Stimulated activated naive CD8-positive, alpha-beta T cell treated with anti-CD3 and anti-CD28 coated beads, Interleukin-15, Interleukin-2, amounts not matched to agents 100 ng/mL and 50 ng/mL, for 24 hours (primary cell): ENCODE results near the gene MSN.
"Not testable (repeated sequence)": the region's sequence is repeated elsewhere in the genome, so short reads cannot be mapped to it uniquely, and the experiment has no call there.

Experiments used
- H3K27ac Mint-ChIP-seq: one replicate; pipeline ENCODE4 v1.8.0; 2021; ENCODE audit warnings: mild to moderate bottlenecking, mixed read lengths
- H3K27me3 Mint-ChIP-seq: one replicate; pipeline ENCODE4 v1.8.0; 2021; ENCODE audit warnings: mixed read lengths
- H3K36me3 Mint-ChIP-seq: one replicate; pipeline ENCODE4 v1.8.0; 2021; ENCODE audit warnings: low read depth, mixed read lengths
- H3K4me1 Mint-ChIP-seq: one replicate; pipeline ENCODE4 v1.8.0; 2021; ENCODE audit warnings: low read depth, mixed read lengths
- H3K4me3 Mint-ChIP-seq: one replicate; pipeline ENCODE4 v1.8.0; 2021; ENCODE audit warnings: mild to moderate bottlenecking, mixed read lengths
- H3K9me3 Mint-ChIP-seq: one replicate; pipeline ENCODE4 v1.8.0; 2021; ENCODE audit warnings: mixed read lengths

Gene MSN

DNA sequence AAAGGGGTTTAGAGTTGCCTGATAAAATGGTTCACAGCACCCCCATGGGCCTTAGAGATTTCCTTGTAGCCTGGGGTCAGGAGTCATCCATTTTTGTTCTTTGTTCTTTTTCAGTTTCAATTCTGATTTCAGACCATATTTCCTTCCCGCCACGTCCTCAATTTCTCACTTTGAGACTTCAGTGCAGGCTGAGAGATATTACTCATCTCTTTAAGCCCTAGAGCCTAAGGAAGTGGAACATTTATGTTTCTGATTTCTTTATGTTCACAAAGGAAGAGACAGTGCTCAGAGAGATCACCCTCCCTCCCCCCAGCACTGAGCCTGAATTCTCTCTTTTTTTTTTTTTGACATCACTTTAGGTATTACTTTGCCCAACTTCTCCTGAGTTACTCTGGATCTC is 56.3 kb downstream of the MSN start:
- Mint-ChIP-seq H3K36me3 (peaks cover 65% of the 10 kb centered on the region), H3K4me1 (peaks cover 90% of the 10 kb centered on the region), H3K27me3 (no peaks in the 10 kb centered on the region), H3K4me3 (peak overlapping the region; percentile 43), H3K9me3 (no peaks in the 10 kb centered on the region), H3K27ac (peak overlapping the region; percentile 93)

DNA sequence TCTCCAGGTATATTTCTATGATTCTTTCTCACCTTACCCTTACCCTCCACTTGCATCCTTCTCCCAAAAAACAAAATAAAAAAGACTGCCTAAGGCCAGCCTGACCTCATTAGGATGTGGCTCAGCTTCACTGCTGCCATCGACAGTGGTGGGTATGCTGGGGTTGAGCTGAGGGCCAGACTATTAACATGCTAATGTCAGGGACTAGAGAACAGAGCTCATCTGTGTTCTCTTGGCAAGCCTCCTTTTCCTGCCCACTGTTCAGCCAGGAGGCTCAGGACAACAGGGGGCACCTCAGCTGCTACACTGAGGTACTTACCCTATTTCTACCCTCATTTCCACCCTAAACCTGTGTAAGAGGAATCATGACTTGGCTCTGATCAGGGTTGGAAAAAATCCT is 59.3 kb downstream of the MSN start:
- no peak overlapping the region for H3K4me3 Mint-ChIP-seq
- H3K27ac Mint-ChIP-seq = peak overlapping the region; percentile 76
- H3K4me1 Mint-ChIP-seq = peaks cover 85% of the 10 kb centered on the region

DNA sequence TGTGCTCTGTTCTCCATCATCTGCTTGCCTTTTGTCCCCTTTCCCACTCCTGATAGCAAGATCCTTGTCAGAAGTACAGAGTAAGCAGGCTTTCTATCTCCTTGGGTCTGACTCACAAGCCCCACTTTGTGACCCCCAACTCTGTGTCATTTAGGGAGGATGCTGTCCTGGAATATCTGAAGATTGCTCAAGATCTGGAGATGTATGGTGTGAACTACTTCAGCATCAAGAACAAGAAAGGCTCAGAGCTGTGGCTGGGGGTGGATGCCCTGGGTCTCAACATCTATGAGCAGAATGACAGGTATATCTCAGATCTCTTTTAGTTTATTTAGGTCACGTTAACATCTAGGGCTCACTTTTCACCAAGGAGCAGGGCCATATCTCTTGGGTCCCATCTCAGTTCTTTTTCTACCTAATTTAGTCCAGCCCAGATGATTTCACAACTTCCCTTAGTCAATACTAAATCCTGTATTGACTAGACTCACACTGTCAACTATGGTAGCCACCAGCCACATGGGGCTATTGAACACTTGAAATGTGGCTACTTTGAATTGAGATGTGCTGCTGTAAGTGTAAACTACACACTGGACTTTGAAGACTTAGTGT is 64.3 kb downstream of the MSN start:
- no peaks in the 10 kb centered on the region for H3K9me3 Mint-ChIP-seq
- H3K27me3 Mint-ChIP-seq = no peaks in the 10 kb centered on the region
- H3K4me3 Mint-ChIP-seq = no peak overlapping the region
- peak overlapping the region; percentile 81 for H3K27ac Mint-ChIP-seq
- peaks cover 85% of the 10 kb centered on the region for H3K36me3 Mint-ChIP-seq
- peaks cover 51% of the 10 kb centered on the region for H3K4me1 Mint-ChIP-seq

More for the DNA sequence above, 59.3 kb downstream of the MSN start:
- Mint-ChIP-seq H3K27me3 (no peaks in the 10 kb centered on the region), H3K36me3 (peaks cover 72% of the 10 kb centered on the region), H3K9me3 (no peaks in the 10 kb centered on the region)

DNA sequence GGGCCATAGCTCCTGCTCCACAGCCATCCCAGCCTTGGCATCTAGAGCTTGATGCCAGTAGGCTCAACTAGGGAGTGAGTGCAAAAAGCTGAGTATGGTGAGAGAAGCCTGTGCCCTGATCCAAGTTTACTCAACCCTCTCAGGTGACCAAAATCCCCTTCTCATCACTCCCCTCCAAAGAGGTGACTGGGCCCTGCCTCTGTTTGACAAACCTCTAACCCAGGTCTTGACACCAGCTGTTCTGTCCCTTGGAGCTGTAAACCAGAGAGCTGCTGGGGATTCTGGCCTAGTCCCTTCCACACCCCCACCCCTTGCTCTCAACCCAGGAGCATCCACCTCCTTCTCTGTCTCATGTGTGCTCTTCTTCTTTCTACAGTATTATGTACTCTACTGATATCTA is 73.5 kb downstream of the MSN start:
- Mint-ChIP-seq H3K4me3 (no peak overlapping the region), H3K27me3 (no peaks in the 10 kb centered on the region)

DNA sequence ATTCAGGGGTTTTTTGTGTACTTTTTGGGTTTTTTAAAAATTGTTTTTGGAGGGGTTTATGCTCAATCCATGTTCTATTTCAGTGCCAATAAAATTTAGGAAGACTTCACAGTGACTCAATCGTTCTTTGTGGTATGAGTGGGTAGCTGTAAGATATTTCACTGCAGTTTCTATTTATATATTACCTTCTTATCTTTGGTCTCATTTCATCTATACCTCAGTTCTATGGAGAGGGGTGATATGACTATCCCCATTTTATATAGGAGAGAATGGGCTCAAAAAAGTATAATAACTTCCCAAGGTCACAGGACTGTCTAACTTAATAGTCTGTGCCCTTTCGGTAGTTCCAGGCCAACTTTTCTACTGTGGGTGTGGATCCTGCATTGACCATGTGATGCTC is 74.4 kb downstream of the MSN start:
- H3K36me3 Mint-ChIP-seq = peaks cover 77% of the 10 kb centered on the region
- peaks cover 68% of the 10 kb centered on the region for H3K4me1 Mint-ChIP-seq

More for the DNA sequence above, 73.5 kb downstream of the MSN start:
- Mint-ChIP-seq H3K9me3 (no peaks in the 10 kb centered on the region), H3K36me3 (peaks cover 86% of the 10 kb centered on the region), H3K4me1 (peaks cover 62% of the 10 kb centered on the region), H3K27ac (peak overlapping the region; percentile 55)

DNA sequence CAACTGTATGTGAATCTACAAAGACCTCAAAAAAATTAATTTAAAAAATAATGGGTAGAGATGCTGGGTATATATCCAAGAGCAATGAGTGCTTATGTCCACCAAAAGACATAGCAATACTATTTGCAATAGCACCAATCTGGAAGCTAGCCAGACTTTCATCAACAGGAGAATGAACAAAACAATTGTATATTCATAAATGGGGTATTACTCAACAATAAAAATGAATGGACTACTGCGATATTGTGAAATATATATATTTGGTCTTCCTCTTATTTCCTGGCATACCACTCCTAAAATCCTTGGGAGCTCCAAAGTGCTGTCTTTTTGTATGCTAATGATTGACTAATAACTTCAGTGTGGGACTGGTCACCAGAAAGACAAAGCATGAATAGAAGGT is 77.5 kb downstream of the MSN start:
- Mint-ChIP-seq H3K27ac (no peak overlapping the region), H3K27me3 (no peaks in the 10 kb centered on the region), H3K36me3 (peaks cover 46% of the 10 kb centered on the region), H3K4me1 (peaks cover 64% of the 10 kb centered on the region), H3K4me3 (no peak overlapping the region), H3K9me3 (no peaks in the 10 kb centered on the region)

More for the DNA sequence above, 74.4 kb downstream of the MSN start:
- H3K27ac Mint-ChIP-seq = peak overlapping the region; percentile 82
- no peaks in the 10 kb centered on the region for H3K9me3 Mint-ChIP-seq
- H3K27me3 Mint-ChIP-seq = no peaks in the 10 kb centered on the region
- H3K4me3 Mint-ChIP-seq = no peak overlapping the region

DNA sequence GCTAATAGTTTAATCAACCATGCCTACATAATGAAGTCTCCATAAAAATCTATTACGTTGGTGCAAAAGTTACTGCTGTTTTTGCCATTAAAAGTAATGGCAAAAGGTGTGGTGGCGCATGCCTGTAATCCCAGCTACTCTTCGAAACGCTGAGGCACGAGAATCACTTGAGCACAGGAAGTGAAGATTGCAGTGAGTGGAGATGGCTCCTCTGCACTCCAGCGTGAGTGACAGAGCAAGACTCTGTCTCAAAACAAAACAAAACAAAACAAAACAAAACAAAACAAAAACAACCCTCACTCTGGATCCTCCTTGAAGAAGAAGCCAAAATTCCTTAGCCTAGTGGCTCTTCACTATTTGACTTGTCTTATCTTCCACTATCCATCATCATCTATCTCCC is 78.0 kb downstream of the MSN start:
- Mint-ChIP-seq H3K4me1 (peaks cover 60% of the 10 kb centered on the region), H3K9me3 (no peaks in the 10 kb centered on the region), H3K36me3 (peaks cover 41% of the 10 kb centered on the region), H3K4me3 (no peak overlapping the region), H3K27ac (no peak overlapping the region), H3K27me3 (no peaks in the 10 kb centered on the region)

DNA sequence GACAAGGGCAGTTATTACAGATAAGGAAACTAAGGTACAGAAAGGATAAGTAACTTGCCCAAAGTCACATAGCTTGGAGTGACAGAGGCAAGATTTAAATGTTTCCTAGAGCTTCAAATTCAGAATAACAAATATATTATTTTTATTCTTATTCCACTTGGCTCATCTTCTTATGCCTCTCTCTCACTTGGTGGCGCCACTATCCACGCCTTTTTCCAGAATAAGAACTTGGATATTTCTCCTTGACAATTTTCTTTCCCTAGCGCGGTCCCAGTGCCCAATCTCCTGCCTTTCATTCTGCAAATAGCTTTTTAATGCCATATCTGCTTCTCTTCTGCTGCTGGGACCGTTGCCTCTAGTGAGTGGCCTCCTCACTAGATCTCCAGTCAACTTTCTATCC is 78.5 kb downstream of the MSN start:
- Mint-ChIP-seq H3K4me3 (no peak overlapping the region), H3K9me3 (no peaks in the 10 kb centered on the region), H3K27me3 (no peaks in the 10 kb centered on the region), H3K4me1 (peaks cover 60% of the 10 kb centered on the region), H3K27ac (no peak overlapping the region), H3K36me3 (peaks cover 37% of the 10 kb centered on the region)

DNA sequence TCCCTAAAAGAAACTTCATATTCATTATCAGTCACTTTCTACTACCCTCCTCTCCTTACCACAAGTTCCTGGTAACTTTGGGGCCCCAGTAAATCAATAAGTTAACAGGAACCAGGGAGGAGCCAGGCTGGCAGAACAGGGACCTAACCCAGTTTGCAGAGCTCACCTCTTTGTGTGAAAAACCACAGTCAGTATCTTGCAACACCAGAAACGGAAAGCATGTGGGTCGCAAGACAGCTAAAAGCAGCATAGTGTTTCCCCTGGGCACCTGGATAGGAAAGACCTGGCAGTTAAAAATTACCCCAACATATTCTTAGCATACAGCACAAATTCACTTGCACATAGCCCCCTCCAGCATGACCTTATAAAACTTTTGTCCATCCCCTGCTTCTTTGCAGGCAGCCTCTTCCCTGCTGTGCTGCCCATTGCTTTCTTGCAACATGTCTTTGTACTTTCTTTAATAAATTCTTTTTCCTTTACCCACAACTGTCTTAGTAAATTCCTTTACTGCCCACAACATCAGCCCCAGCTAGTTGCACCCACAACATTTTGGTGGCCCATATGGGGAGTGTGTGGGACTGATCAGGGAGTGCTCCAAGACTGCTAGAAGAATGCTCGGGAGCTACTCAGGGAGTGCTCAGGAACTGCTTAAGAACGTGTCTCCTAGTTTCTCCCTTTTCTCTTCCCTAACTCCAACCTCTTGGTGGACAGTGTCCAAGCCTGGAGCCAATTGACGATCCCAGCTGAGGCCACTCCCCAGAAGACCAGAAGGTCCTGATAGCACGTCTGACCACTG is 83.4 kb downstream of the MSN start:
- Mint-ChIP-seq H3K9me3 (no peaks in the 10 kb centered on the region), H3K27ac (peak overlapping the region; percentile 65), H3K4me1 (peaks cover 64% of the 10 kb centered on the region), H3K4me3 (no peak overlapping the region), H3K27me3 (no peaks in the 10 kb centered on the region), H3K36me3 (peaks cover 9% of the 10 kb centered on the region)

DNA sequence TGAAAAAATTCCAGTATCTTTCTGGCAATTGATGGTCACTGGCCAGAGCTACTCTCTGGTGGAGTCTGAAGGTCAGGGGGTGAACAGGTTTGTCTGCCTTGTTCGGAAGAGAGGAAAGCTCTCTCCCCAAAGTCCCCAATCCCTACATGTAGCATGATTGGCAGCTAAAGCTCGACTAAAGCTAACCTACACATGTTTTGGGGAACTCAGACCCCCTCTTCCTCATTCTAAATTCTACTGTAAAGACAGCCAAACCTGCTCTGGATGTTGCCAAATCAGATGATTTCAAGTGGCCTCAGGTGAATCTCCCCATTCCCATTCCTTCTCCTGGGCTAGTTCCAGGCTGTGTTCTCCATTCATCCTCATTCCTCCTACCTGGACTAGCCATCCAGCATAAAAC is 84.1 kb downstream of the MSN start:
- peak overlapping the region; percentile 35 for H3K4me3 Mint-ChIP-seq
- H3K9me3 Mint-ChIP-seq = no peaks in the 10 kb centered on the region
- H3K4me1 Mint-ChIP-seq = peaks cover 65% of the 10 kb centered on the region
- H3K27me3 Mint-ChIP-seq = no peaks in the 10 kb centered on the region
- H3K36me3 Mint-ChIP-seq = peaks cover 9% of the 10 kb centered on the region
- H3K27ac Mint-ChIP-seq = peak overlapping the region; percentile 65

DNA sequence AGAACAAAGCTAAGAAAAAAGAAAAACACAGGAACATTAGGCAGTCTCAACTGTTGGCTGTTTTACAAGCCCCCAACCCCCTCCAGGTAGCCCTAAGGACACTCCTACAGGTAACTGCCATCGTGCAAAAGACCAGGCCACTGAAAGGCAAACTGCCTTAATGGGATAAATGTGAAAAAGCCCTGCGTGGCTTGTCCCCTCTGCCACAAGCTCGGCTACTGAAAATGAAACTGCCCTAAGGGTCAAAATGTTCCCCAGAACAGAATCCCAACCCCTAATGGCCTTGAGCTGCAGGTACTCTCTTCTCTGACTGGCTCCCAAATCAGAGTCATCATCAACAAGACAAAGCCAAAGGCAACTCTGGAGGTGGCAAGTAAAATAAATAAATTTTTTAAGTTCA is 84.8 kb downstream of the MSN start:
- no peak overlapping the region for H3K4me3 Mint-ChIP-seq
- H3K4me1 Mint-ChIP-seq = peaks cover 65% of the 10 kb centered on the region
- H3K9me3 Mint-ChIP-seq = no peaks in the 10 kb centered on the region
- no peak overlapping the region for H3K27ac Mint-ChIP-seq
- peaks cover 9% of the 10 kb centered on the region for H3K36me3 Mint-ChIP-seq
- no peaks in the 10 kb centered on the region for H3K27me3 Mint-ChIP-seq

DNA sequence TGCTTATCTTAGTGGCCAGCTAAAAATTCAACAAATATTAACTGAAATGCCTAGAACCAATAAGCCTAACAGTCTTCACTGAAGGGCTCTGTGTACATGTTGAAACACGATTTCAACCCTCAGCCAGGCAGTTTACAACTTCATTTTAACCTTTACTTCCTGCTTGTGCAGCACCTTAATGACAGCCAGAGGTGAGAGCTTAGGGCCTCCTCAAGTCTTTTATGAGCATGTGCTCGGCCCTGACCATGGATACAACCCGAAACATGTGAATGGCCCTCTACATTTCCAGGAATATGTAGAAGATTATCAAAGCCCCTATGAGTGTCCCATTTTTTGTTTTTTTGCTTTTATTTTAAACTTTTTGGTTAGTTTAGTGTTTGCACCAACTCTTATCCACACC is 88.3 kb downstream of the MSN start:
- Mint-ChIP-seq H3K9me3 (peaks cover under 1% of the 10 kb centered on the region), H3K27ac (peak overlapping the region; percentile 45), H3K4me3 (no peak overlapping the region), H3K27me3 (no peaks in the 10 kb centered on the region), H3K4me1 (peaks cover 67% of the 10 kb centered on the region), H3K36me3 (peaks cover 9% of the 10 kb centered on the region)

DNA sequence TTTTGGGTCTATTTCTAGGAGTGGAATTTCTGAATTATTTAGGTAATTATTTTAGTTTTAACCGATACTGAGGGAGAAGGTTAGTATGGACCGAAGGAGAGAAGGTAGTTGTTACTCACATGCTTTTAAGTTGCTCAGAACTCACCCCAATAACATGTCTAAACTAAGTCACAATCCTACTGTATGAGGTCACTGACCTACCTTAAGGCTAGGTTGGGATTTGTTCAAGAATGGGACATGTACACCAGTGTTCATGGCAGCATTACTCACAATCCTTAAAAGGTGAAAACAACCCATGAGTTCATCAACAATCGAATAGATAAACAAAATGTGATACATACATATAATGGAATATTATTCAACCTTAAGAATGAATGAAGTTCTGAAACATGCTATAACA is 90.5 kb downstream of the MSN start:
- Mint-ChIP-seq H3K27ac (no peak overlapping the region), H3K4me3 (no peak overlapping the region), H3K4me1 (peaks cover 57% of the 10 kb centered on the region), H3K27me3 (no peaks in the 10 kb centered on the region), H3K9me3 (peaks cover 11% of the 10 kb centered on the region), H3K36me3 (peaks cover 17% of the 10 kb centered on the region)

DNA sequence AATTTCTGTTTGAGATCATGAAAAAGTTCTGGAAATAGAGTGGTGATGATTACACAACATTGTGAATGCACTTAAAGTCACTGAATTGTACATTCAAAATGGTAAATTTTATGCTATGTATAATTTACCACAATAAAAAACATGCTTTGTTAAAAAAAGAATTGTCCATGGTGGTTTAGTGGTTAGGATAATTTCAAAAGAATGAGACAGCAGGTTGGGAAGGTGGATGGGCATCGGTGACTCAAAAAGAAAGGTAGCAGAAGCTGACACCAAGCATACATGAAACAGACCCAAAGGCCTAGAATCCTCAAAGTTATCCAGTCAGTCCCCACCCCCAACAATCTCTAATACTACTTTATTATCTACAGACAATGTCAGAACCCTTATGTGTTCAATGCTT is 91.1 kb downstream of the MSN start:
- Mint-ChIP-seq H3K27ac (peak overlapping the region; percentile 58), H3K4me3 (no peak overlapping the region), H3K4me1 (peaks cover 60% of the 10 kb centered on the region), H3K9me3 (peaks cover 11% of the 10 kb centered on the region), H3K36me3 (peaks cover 17% of the 10 kb centered on the region), H3K27me3 (no peaks in the 10 kb centered on the region)

DNA sequence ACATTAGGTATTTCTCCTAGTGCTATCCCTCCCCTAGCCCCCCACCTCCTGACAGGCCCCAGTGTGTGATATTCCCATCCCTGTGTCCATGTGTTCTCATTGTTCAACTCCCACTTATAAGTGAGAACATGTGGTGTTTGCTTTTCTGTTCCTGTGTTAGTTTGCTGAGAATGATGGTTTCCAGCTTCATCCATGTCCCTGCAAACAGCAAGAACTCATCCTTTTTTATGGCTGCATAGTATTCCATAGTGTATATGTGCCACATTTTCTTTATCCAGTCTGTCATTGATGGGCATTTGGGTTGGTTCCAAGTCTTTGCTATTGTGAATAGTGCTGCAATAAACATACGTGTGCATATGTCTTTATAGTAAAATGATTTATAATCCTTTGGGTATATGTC is 92.1 kb downstream of the MSN start:
- H3K36me3 Mint-ChIP-seq = peaks cover 12% of the 10 kb centered on the region
- peaks cover 63% of the 10 kb centered on the region for H3K4me1 Mint-ChIP-seq
- H3K9me3 Mint-ChIP-seq = peaks cover 11% of the 10 kb centered on the region
- not testable (repeated sequence) for H3K4me3 Mint-ChIP-seq, H3K27ac Mint-ChIP-seq, H3K27me3 Mint-ChIP-seq
